ENCODE data around the gene TMEM52. TPM values are rescaled to one million over a fixed set of nuclear protein-coding genes. Genes with fewer than 3 reads are reported as not detected.

The TMEM52 gene
- total and polyA plus RNA-seq, 2 donors (not counting 3 experiments of a cell fraction or from before 2014, with no cell fraction given): 1.6 to 1.7 TPM

DNA sequence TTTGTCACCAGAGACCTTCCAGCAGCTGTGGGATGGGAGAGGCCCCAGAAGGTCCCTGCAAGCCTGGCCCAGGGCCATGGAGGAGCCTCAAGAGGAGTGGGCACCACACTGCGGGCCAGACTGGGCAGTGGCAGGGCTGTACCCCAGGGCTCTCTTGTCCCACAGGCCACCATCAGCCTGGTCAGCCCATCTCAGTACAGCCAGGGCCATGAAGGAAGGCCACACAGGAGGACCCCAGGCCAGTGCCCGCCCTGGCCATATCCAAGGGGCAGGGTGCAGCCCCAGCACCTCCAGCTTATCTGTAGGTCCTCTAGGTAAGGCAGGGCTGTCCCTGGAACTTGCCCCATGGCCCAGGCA is 25.1 kb downstream of the TMEM52 start:
- Histone ChIP-seq H3K9ac (replicated peaks; ENCODE audit: extremely low read depth, insufficient read depth, low read length) (no peak overlapping the region), H3K27me3 (ENCODE audit: control insufficient read depth in 2 of 2, insufficient read depth in 2 of 2, low read length in 2 of 2) (no peaks in the 10 kb centered on the region), H3K4me2 (ENCODE audit: insufficient read depth, low read length) (no peak overlapping the region), H3K9me1 (replicated peaks; ENCODE audit: control insufficient read depth, extremely low read depth, insufficient read depth, low read length) (no peaks in the 10 kb centered on the region), H2AFZ (ENCODE audit: low read depth, low read length) (no peak overlapping the region), H3K9me3 (replicated peaks; ENCODE audit: control insufficient read depth, insufficient read depth, low read length) (no peaks in the 10 kb centered on the region), H3K79me2 (ENCODE audit: control insufficient read depth, insufficient read depth, low read length) (peaks cover 15% of the 10 kb centered on the region), H3K36me3 (ENCODE audit: control insufficient read depth in 2 of 2, extremely low read depth in 1 of 2, insufficient read depth in 2 of 2, low read length in 2 of 2) (no peaks in the 10 kb centered on the region), H3K27ac (ENCODE audit: insufficient read depth, low read depth, low read length) (no peak overlapping the region), H3K4me3 (replicated peaks in 1 of 3; ENCODE audit: insufficient read depth in 1 of 3, low read depth in 1 of 3, low read length in 3 of 3) (no peak overlapping the region), H4K20me1 (replicated peaks; ENCODE audit: control insufficient read depth, extremely low read depth, insufficient read depth, low read length) (peaks cover under 1% of the 10 kb centered on the region), H3K4me1 (ENCODE audit: control insufficient read depth, extremely low read depth, insufficient read depth, low read length) (peaks cover 8% of the 10 kb centered on the region)
- dilution Hi-C loops (cut with MboI; ENCODE audit: extremely low pct_ligation_motif_present, low sequenced_read_pairs): no loop called here
- DNase-seq (ENCODE audit: low read depth, low spot score) (no peak), FAIRE-seq (no peak)
- CTCF ChIA-PET: no interaction called here
- intact Hi-C loops (cut with micrococcal nuclease): no loop called here
- POLR2A ChIA-PET: no interaction called here
- BruUV-seq (replicated peaks): no TSS peak
- TF ChIP-seq, protein P1, sequence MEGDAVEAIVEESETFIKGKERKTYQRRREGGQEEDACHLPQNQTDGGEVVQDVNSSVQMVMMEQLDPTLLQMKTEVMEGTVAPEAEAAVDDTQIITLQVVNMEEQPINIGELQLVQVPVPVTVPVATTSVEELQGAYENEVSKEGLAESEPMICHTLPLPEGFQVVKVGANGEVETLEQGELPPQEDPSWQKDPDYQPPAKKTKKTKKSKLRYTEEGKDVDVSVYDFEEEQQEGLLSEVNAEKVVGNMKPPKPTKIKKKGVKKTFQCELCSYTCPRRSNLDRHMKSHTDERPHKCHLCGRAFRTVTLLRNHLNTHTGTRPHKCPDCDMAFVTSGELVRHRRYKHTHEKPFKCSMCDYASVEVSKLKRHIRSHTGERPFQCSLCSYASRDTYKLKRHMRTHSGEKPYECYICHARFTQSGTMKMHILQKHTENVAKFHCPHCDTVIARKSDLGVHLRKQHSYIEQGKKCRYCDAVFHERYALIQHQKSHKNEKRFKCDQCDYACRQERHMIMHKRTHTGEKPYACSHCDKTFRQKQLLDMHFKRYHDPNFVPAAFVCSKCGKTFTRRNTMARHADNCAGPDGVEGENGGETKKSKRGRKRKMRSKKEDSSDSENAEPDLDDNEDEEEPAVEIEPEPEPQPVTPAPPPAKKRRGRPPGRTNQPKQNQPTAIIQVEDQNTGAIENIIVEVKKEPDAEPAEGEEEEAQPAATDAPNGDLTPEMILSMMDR (IDR thresholded peaks at IDR 0.05; ENCODE audit: extremely low read depth in 1 of 2, insufficient read depth in 1 of 2, low read depth in 1 of 2, low read length in 2 of 2): no peak
- no peak for TF ChIP-seq FOS (IDR thresholded peaks at IDR 0.05; ENCODE audit: borderline replicate concordance, insufficient read depth, low read length)
- no peak for TF ChIP-seq MAX (IDR thresholded peaks at IDR 0.05; ENCODE audit: insufficient read depth, insufficient read length)
- TF ChIP-seq POLR2A (IDR thresholded peaks at IDR 0.05; ENCODE audit: low read depth, low read length): no peak
- no peak for TF ChIP-seq MYC (IDR thresholded peaks at IDR 0.05; ENCODE audit: low read depth, low read length)
- no peak for TF ChIP-seq EZH2 (IDR thresholded peaks at IDR 0.05; ENCODE audit: borderline replicate concordance, low read depth, low read length, severe bottlenecking)
